Loucy (cell line): ENCODE data around the gene ADAMTS6.

Source experiments
- H2AFZ ChIP-seq: fragments of 200-600 bp; sonication (generic); 2 replicates; pipeline ENCODE4 v1.6.0; 2016; ENCODE audit warnings: antibody characterized with exemption, mild to moderate bottlenecking, low read length, moderate library complexity
- H3F3A ChIP-seq: fragments of 200-600 bp; 2 replicates; pipeline ENCODE4 v1.6.0; 2016; ENCODE audit warnings: antibody characterized with exemption, low read depth, mild to moderate bottlenecking
- H3K27me3 ChIP-seq: fragments of 200-600 bp; sonication (generic); 2 replicates; pipeline ENCODE4 v1.6.1; 2014; ENCODE audit warnings: low read length, mild to moderate bottlenecking; ENCODE audit not compliant: insufficient read depth, poor library complexity, severe bottlenecking
- H3K36me3 ChIP-seq: fragments of 200-600 bp; sonication (generic); 2 replicates; pipeline ENCODE4 v1.6.1; 2016; ENCODE audit warnings: low read length; ENCODE audit not compliant: insufficient read depth
- H3K4me1 ChIP-seq: fragments of 200-600 bp; sonication (generic); 2 replicates; pipeline ENCODE4 v1.5.1; 2014; ENCODE audit warnings: low read length, mild to moderate bottlenecking; ENCODE audit not compliant: insufficient read depth, poor library complexity, severe bottlenecking
- H3K4me2 ChIP-seq: fragments of 200-600 bp; sonication (generic); 2 replicates; pipeline ENCODE4 v1.6.0; 2014; ENCODE audit warnings: antibody characterized with exemption, low read length, low read depth, mild to moderate bottlenecking; ENCODE audit not compliant: poor library complexity, severe bottlenecking
- H3K4me3 ChIP-seq: fragments of 200-600 bp; sonication (generic); 2 replicates; pipeline ENCODE4 v1.5.1; 2014; ENCODE audit warnings: low read length, mild to moderate bottlenecking, mixed read lengths; ENCODE audit not compliant: poor library complexity, severe bottlenecking
- H3K79me2 ChIP-seq: fragments of 200-600 bp; sonication (generic); 2 replicates; pipeline ENCODE4 v1.6.1; 2014; ENCODE audit warnings: low read length; ENCODE audit not compliant: insufficient read depth
- H3K9ac ChIP-seq: fragments of 200-600 bp; sonication (generic); 2 replicates; pipeline ENCODE4 v1.6.0; 2014; ENCODE audit warnings: mild to moderate bottlenecking, low read depth, low read length, moderate library complexity; ENCODE audit not compliant: poor library complexity, severe bottlenecking
- H3K9me2 ChIP-seq: fragments of 200-600 bp; sonication (generic); replicated peaks from 2 replicates; pipeline ENCODE4 v1.6.1; 2016; ENCODE audit warnings: low read depth, low read length, mixed read lengths
- H3K9me3 ChIP-seq: fragments of 200-600 bp; sonication (generic); 2 replicates; pipeline ENCODE4 v1.6.1; 2014; ENCODE audit warnings: mild to moderate bottlenecking, antibody characterized with exemption, low read length, low read depth; ENCODE audit not compliant: insufficient read depth
- H4K20me1 ChIP-seq: fragments of 200-600 bp; sonication (generic); 2 replicates; pipeline ENCODE4 v1.6.0; 2014; ENCODE audit warnings: antibody characterized with exemption, low read length, mild to moderate bottlenecking; ENCODE audit not compliant: insufficient read depth, poor library complexity, severe bottlenecking
- EZH2phosphoT487 ChIP-seq: fragments of 200-600 bp; IDR thresholded peaks from 2 replicates; pipeline ENCODE4 v1.6.1; 2018; ENCODE audit warnings: antibody characterized with exemption, mild to moderate bottlenecking, moderate library complexity, borderline replicate concordance
- TF ChIP-seq, protein P1 (sequence below): fragments of 200-600 bp; sonication (generic); conservative IDR thresholded peaks from 2 replicates; pipeline ENCODE4 v1.5.1; 2014; ENCODE audit warnings: mild to moderate bottlenecking, antibody characterized with exemption, low read length

Gene ADAMTS6

DNA sequence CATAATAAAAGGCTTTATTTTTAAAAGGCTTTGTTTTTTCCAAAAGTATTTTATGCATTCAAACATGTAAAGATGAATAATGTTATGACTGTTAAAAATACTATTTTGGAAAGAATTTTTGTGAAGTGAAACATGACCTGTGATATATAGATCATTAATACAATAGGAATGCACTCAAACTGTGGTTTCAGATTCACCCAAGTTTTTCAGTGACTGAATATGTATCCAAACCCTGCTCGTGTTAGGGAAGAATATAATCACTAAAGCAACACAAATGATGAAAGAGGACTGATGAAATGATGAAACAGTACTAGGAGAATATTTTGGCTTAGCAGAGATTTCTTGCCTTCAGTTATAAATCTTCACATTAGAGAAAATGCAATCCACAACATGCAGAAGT is 278.0 kb downstream of the ADAMTS6 start:
- no peak for TF ChIP-seq EZH2phosphoT487
- TF ChIP-seq, protein P1, sequence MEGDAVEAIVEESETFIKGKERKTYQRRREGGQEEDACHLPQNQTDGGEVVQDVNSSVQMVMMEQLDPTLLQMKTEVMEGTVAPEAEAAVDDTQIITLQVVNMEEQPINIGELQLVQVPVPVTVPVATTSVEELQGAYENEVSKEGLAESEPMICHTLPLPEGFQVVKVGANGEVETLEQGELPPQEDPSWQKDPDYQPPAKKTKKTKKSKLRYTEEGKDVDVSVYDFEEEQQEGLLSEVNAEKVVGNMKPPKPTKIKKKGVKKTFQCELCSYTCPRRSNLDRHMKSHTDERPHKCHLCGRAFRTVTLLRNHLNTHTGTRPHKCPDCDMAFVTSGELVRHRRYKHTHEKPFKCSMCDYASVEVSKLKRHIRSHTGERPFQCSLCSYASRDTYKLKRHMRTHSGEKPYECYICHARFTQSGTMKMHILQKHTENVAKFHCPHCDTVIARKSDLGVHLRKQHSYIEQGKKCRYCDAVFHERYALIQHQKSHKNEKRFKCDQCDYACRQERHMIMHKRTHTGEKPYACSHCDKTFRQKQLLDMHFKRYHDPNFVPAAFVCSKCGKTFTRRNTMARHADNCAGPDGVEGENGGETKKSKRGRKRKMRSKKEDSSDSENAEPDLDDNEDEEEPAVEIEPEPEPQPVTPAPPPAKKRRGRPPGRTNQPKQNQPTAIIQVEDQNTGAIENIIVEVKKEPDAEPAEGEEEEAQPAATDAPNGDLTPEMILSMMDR: no peak
- no peaks in the 10 kb centered on the region for H3K4me1 ChIP-seq
- H3K4me2 ChIP-seq: no peak overlapping the region
- H3K27me3 ChIP-seq: no peaks in the 10 kb centered on the region
- H3K9ac ChIP-seq: no peak overlapping the region
- H3K4me3 ChIP-seq: no peak overlapping the region
- H3K36me3 ChIP-seq: no peaks in the 10 kb centered on the region
- no peak overlapping the region for H2AFZ ChIP-seq
- no peaks in the 10 kb centered on the region for H4K20me1 ChIP-seq
- no peaks in the 10 kb centered on the region for H3K79me2 ChIP-seq
- no peaks in the 10 kb centered on the region for H3K9me3 ChIP-seq
- no peaks in the 10 kb centered on the region for H3F3A ChIP-seq
- H3K9me2 ChIP-seq: no peaks in the 10 kb centered on the region

DNA sequence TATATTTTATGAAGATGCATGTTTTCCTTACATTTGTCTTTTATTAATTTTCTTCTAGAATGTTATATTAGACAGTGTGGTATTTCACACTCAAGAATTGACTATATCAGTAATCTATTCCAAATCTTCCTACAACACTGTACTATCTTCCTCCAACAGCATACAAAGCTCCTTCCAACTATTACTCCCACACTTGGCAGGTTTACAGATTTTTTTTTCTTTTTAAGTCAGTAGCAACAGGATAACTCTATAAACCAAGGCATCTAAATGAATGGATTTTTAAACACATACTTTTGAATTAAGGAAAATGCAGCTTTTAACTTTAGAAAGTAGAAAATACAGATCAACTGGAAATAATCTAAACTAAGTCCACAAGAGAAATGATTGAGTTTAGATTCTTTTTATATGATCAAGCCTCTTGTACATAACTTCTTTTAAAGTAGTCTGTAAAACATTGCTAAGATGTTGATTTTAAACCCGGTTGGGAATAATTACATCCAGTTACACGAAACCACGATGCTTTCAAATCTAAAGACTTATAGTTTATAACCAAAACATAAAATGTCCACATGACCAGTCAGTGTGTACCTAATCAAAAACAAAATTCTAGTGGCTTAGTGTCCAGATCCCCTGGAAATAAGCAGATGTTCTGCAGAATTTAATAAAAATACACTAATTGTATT is 281.6 kb downstream of the ADAMTS6 start:
- no peak overlapping the region for H3K9ac ChIP-seq
- H3F3A ChIP-seq: no peaks in the 10 kb centered on the region

GRCh38 chr5:65198456-65199120 is 283.1 kb downstream of the ADAMTS6 start:
- no peaks in the 10 kb centered on the region for H3K36me3 ChIP-seq
- H3K79me2 ChIP-seq: no peaks in the 10 kb centered on the region
- H3K9me3 ChIP-seq: no peaks in the 10 kb centered on the region
- no peak overlapping the region for H2AFZ ChIP-seq
- H4K20me1 ChIP-seq: no peaks in the 10 kb centered on the region
- TF ChIP-seq EZH2phosphoT487: no peak
- TF ChIP-seq, protein P1: no peak
- H3K9ac ChIP-seq: no peak overlapping the region
- peaks cover 27% of the 10 kb centered on the region for H3K4me1 ChIP-seq
- H3K9me2 ChIP-seq: no peaks in the 10 kb centered on the region
- no peaks in the 10 kb centered on the region for H3K27me3 ChIP-seq
- no peak overlapping the region for H3K4me3 ChIP-seq
- peak overlapping the region; percentile 44 for H3K4me2 ChIP-seq
- 0 out of 2 replicates have a peak, but pooled peaks cover 4% of the 10 kb centered on the region for H3F3A ChIP-seq

More for the DNA sequence above, 281.6 kb downstream of the ADAMTS6 start:
- H3K36me3 ChIP-seq: no peaks in the 10 kb centered on the region
- no peaks in the 10 kb centered on the region for H3K27me3 ChIP-seq
- H3K9me2 ChIP-seq: no peaks in the 10 kb centered on the region
- no peak for TF ChIP-seq EZH2phosphoT487
- TF ChIP-seq, protein P1: no peak
- no peaks in the 10 kb centered on the region for H3K9me3 ChIP-seq
- no peaks in the 10 kb centered on the region for H4K20me1 ChIP-seq
- H3K79me2 ChIP-seq: no peaks in the 10 kb centered on the region
- H3K4me2 ChIP-seq: no peak overlapping the region
- H3K4me1 ChIP-seq: peaks cover 12% of the 10 kb centered on the region
- H2AFZ ChIP-seq: no peak overlapping the region
- no peak overlapping the region for H3K4me3 ChIP-seq
